Upper lobe of right lung (tissue), 1 donor: ENCODE data around the gene SNRNP70. TPM values are rescaled to one million over a fixed set of nuclear protein-coding genes. Genes with fewer than 3 reads are reported as not detected.

ENCODE experiments used
- ATAC-seq: fragments of 200-7000 bp; cut with Tn5 transposase; one replicate; pipeline ENCODE4 v1.9.1; 2020; ENCODE audit warnings: mild to moderate bottlenecking, moderate library complexity
- DNase-seq: peaks from one replicate; pipeline ENCODE4 v3.0.0-alpha.2; 2020
- H3K27ac ChIP-seq: fragments of 200-600 bp; one replicate; pipeline ENCODE4 v1.8.0; 2022
- H3K27me3 ChIP-seq: fragments of 200-600 bp; one replicate; pipeline ENCODE4 v1.8.0; 2022; ENCODE audit warnings: mild to moderate bottlenecking
- H3K36me3 ChIP-seq: fragments of 200-600 bp; one replicate; pipeline ENCODE4 v1.8.0; 2022
- H3K4me1 ChIP-seq: fragments of 200-600 bp; one replicate; pipeline ENCODE4 v1.8.0; 2022
- H3K4me3 ChIP-seq: fragments of 200-600 bp; one replicate; pipeline ENCODE4 v1.8.0; 2022; ENCODE audit warnings: mild to moderate bottlenecking
- H3K9me3 ChIP-seq: fragments of 200-600 bp; one replicate; pipeline ENCODE4 v1.8.0; 2022
- intact Hi-C: fragments of 100-400 bp; cut with DNase I; formaldehyde crosslinking; loops from one replicate; pipeline ENCODE4 v1.11.0; 2022
- total RNA-seq: library from RNA; stranded (reverse); fragmentation: NEBNext Ultra II Directional; extraction: Animal tissue kit (Norgen Biotek cat#: 25700); gene quantifications from one replicate; pipeline ENCODE4 v1.2.1, GENCODE V29; 2021
- TF ChIP-seq, protein P1 (sequence below): fragments of 200-600 bp; IDR thresholded peaks from one replicate; pipeline ENCODE4 v1.8.0; 2022; ENCODE audit warnings: antibody characterized with exemption
- donor health status: DM: no; HTN: yes; CAD: no; lungs with severe emphysema.

SNRNP70 gene
- total RNA-seq, 1 donor from 2014 or later, result 179 TPM

DNA sequence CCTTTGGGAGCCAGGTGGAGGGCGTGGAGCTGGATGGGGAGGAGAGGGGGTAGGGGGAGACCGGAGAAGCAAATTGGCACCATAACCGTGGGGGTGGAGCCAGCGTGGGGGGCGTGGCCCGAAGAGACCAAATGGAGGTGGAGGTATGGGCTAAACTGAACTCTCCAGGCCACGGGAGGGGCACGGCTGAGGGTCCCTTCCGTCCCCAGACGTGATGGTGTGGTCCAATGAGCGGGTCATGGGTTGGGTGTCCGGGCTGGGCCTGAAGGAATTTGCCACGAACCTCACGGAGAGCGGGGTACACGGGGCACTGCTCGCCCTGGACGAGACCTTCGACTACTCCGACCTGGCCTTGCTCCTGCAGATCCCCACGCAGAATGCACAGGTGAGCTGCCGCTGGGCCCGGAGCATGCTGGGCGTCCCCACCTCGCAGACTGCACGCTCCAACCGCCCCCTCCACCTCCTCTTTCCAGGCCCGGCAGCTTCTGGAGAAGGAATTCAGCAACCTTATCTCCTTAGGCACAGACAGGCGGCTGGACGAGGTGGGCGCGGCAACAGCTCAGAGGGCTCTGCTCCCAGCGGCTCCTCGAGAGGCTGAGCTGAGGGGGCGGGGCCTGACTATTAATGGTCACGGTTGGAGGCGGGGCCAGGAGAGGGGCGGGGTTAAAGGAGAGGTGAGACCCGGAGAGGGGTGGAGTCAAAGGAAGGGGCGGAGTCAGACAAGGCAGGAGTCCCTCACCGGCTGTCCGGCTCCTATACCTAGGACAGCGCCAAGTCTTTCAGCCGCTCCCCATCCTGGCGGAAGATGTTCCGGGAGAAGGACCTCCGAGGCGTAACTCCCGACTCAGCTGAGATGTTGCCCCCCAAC is 63.8 kb downstream of the SNRNP70 start:
- H3K27ac ChIP-seq, result peak overlapping the region; percentile 70
- H3K9me3 ChIP-seq, result no peaks in the 10 kb centered on the region
- H3K4me3 ChIP-seq, result peak overlapping the region; percentile 72
- H3K27me3 ChIP-seq, result no peaks in the 10 kb centered on the region
- intact Hi-C loops, result loop anchor here (10.0 kb wide), 1 partner anchor 54 kb away; no protein-coding TSS in a partner anchor
- no peaks in the 10 kb centered on the region for H3K36me3 ChIP-seq
- TF ChIP-seq, protein P1, sequence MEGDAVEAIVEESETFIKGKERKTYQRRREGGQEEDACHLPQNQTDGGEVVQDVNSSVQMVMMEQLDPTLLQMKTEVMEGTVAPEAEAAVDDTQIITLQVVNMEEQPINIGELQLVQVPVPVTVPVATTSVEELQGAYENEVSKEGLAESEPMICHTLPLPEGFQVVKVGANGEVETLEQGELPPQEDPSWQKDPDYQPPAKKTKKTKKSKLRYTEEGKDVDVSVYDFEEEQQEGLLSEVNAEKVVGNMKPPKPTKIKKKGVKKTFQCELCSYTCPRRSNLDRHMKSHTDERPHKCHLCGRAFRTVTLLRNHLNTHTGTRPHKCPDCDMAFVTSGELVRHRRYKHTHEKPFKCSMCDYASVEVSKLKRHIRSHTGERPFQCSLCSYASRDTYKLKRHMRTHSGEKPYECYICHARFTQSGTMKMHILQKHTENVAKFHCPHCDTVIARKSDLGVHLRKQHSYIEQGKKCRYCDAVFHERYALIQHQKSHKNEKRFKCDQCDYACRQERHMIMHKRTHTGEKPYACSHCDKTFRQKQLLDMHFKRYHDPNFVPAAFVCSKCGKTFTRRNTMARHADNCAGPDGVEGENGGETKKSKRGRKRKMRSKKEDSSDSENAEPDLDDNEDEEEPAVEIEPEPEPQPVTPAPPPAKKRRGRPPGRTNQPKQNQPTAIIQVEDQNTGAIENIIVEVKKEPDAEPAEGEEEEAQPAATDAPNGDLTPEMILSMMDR, result no peak
- peak; percentile 98 for DNase-seq
- peaks cover 23% of the 10 kb centered on the region for H3K4me1 ChIP-seq
- peak; percentile 86 for ATAC-seq

DNA sequence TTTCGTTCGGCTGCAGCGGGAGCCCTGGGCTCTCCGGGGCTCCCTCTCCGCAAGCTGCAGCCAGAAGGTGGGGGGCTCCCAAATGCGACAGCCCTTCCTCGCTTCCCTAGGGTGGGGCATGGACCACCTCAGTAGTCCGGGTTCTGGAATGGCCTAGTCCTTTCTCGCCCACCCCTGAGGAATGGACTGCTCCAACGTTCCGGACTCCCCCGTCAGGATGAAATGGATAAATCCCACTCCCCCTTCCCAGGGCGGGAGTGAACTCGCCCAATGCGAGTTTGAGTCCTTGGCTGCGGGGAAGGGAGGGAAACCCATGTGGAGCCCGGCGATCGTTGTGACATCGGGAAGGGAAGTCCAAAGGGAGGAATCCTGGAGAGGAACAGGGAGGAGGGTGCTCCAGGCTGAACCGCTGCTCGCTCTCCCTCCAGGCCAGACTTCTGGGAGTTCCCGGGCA is 64.4 kb downstream of the SNRNP70 start:
- Histone ChIP-seq H3K9me3 (no peaks in the 10 kb centered on the region), H3K36me3 (no peaks in the 10 kb centered on the region), H3K27ac (peak overlapping the region; percentile 70), H3K4me3 (peak overlapping the region; percentile 72), H3K4me1 (peaks cover 23% of the 10 kb centered on the region), H3K27me3 (no peaks in the 10 kb centered on the region)
- DNase-seq (peak; percentile 83), ATAC-seq (peak; percentile 51)
- intact Hi-C loops, result loop anchor here (10.0 kb wide), 1 partner anchor 55 kb away; no protein-coding TSS in a partner anchor
- TF ChIP-seq, protein P1, result no peak

DNA sequence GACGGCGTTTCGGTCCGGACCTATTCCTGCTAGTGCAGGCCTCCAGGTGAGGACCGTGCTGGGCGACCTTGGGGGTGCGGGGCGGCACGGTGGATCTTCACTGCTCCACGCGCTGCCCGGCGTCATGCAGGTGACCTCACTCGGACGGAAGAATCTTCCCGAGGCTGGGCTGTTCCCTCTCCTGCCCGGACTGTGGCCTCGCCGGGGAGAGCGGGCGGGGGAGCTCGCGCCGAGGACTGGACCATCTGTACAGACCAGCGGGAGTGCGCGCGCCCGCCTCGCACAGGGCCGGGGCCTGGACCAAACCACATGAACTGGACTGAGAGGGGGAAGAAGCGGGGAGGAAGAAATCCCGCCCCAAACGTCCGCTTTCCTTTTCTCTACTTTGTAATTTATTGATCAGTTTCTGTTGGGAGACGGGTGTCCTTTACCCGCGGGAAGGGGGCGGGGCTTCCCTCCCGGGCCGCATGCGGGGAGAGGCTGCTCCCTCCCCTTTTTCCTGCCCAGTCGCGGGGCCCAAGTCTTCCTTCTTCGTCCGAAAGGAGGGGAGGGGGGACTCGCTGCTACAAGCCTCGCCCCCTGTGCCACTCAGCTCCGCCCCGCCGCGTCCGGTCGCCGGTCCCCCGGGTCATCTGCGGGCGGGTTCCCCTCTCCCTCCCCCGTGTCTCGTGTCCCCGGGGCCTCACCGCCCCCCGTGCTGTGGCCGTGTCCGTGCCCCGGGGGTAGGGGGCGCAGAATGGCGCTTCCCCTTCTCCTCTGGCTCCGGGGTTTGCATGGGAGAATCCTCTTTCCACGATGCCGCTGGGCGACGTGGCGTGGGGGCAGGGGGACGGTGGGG is 65.1 kb downstream of the SNRNP70 start:
- Histone ChIP-seq H3K4me1 (peaks cover 23% of the 10 kb centered on the region), H3K4me3 (peak overlapping the region; percentile 72), H3K27ac (peak overlapping the region; percentile 70), H3K9me3 (no peaks in the 10 kb centered on the region), H3K36me3 (no peaks in the 10 kb centered on the region), H3K27me3 (no peaks in the 10 kb centered on the region)
- ATAC-seq, result peak; percentile 69
- intact Hi-C loops, result no loop called here
- TF ChIP-seq, protein P1, result no peak
- DNase-seq, result peak; percentile 91

DNA sequence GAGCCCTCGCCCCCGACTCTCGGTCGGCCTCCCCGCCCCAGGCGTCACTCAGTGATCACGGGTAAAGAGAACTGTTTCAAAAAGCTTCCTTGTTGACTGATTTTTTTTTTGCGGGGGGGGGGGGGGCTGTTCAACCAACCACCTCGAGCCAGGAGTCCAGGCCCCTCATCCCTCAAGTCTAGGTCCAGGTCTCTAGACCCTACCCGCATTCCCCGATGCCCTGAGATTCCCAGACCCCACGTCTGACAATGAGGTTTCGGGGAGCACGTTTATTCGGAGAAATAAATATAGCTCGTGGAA is 65.6 kb downstream of the SNRNP70 start:
- ATAC-seq (no peak), DNase-seq (no peak)
- Histone ChIP-seq H3K9me3 (no peaks in the 10 kb centered on the region), H3K27ac (peak overlapping the region; percentile 70), H3K27me3 (no peaks in the 10 kb centered on the region), H3K36me3 (no peaks in the 10 kb centered on the region), H3K4me1 (peaks cover 19% of the 10 kb centered on the region), H3K4me3 (peak overlapping the region; percentile 72)
- intact Hi-C loops, result no loop called here
- TF ChIP-seq, protein P1, result no peak

DNA sequence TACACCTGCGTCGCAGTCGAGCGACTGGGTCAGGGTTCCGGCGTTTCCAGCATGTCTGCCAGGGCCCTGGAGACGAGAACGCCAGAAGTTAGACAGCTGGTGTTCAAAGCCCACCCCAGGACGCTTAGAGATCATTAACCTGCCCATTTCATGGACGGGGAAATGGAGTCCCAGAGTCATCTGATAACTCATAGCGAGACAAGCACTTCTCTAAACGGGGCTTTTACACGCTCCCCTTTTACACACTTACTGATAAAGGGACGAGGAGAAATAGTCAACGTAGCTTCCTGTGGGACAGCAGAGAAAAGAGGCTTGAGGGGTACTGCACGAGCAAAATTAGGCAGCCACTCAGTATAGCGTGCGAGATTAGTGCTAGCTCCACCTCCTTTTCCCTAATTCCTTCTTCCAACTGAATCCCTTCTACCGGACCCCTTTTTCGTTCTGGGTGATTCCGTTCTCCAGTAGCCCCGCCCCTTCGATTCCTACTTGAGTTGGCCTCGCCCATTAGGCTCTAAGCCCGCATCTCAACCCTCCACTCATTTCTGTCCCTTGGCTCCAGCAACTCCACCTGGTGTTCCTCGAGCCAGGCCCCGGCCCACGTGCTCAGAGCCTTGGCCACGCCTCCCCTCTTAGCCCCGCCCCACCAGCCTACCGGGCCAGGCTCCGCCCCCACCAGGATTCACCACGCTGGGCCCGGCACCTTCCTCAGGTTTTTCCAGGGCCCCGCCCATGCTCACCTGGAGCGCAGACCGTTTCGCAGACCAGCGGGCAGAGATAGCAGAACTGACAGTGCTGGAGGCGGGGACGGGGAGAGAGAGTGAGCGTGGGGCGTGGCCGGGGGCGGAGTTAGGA is 66.2 kb downstream of the SNRNP70 start:
- ATAC-seq (peak; percentile 65), DNase-seq (peak; percentile 92)
- intact Hi-C loops, result no loop called here
- H3K4me3 ChIP-seq, result no peak overlapping the region
- H3K4me1 ChIP-seq, result peaks cover 15% of the 10 kb centered on the region
- H3K9me3 ChIP-seq, result no peaks in the 10 kb centered on the region
- H3K27me3 ChIP-seq, result no peaks in the 10 kb centered on the region
- H3K27ac ChIP-seq, result no peak overlapping the region
- H3K36me3 ChIP-seq, result no peaks in the 10 kb centered on the region
- TF ChIP-seq, protein P1, result no peak
